ENCODE data around the gene CXCL17.

CXCL17 gene

GRCh38 chr19:42445948-42446347 lies 3.2 kb upstream of the CXCL17 start:
- Histone ChIP-seq H3K9me3 (ENCODE audit: control insufficient read depth in 5 of 5, low read length in 5 of 5) (no peaks in the 10 kb centered on the region), H3K27ac (ENCODE audit: low read depth, low read length) (no peak overlapping the region), H3K4me1 (ENCODE audit: control insufficient read depth in 5 of 5, insufficient read depth in 5 of 5, low read length in 5 of 5) (peaks cover 0 to 26% (median 19%) of the 10 kb centered on the region in 5 donors), H3K9ac (ENCODE audit: low read length in 5 of 5) (no peak overlapping the region), H3K27me3 (ENCODE audit: control insufficient read depth in 5 of 5, insufficient read depth in 4 of 5, low read length in 5 of 5) (no peaks in the 10 kb centered on the region), H3K36me3 (ENCODE audit: control insufficient read depth in 5 of 5, insufficient read depth in 5 of 5, low read length in 5 of 5) (no peaks in the 10 kb centered on the region), H3K4me3 (ENCODE audit: low read depth in 1 of 5, low read length in 5 of 5) (no peak overlapping the region)

GRCh38 chr19:42443944-42444398 lies 1.2 kb upstream of the CXCL17 start:
- Histone ChIP-seq H3K4me3 (ENCODE audit: low read depth in 1 of 5, low read length in 5 of 5) (no peak overlapping the region), H3K9me3 (ENCODE audit: control insufficient read depth in 5 of 5, low read length in 5 of 5) (no peaks in the 10 kb centered on the region), H3K4me1 (ENCODE audit: control insufficient read depth in 5 of 5, insufficient read depth in 5 of 5, low read length in 5 of 5) (peaks cover 0 to 17% (median 14%) of the 10 kb centered on the region in 5 donors), H3K9ac (ENCODE audit: low read length in 5 of 5) (no peak overlapping the region), H3K27ac (ENCODE audit: low read depth, low read length) (no peak overlapping the region), H3K27me3 (ENCODE audit: control insufficient read depth in 5 of 5, insufficient read depth in 4 of 5, low read length in 5 of 5) (no peaks in the 10 kb centered on the region), H3K36me3 (ENCODE audit: control insufficient read depth in 5 of 5, insufficient read depth in 5 of 5, low read length in 5 of 5) (no peaks in the 10 kb centered on the region)

- H3K27ac ChIP-seq (ENCODE audit: low read depth, low read length) = no peak overlapping the region
These were observed 1.7 kb downstream of the CXCL17 start for GRCh38 chr19:42441049-42441445.

GRCh38 chr19:42440357-42441048 lies 2.2 kb downstream of the CXCL17 start:
- Histone ChIP-seq H3K27ac (ENCODE audit: low read depth, low read length) (no peak overlapping the region), H3K9me3 (ENCODE audit: control insufficient read depth in 5 of 5, low read length in 5 of 5) (no peaks in the 10 kb centered on the region), H3K36me3 (ENCODE audit: control insufficient read depth in 5 of 5, insufficient read depth in 5 of 5, low read length in 5 of 5) (no peaks in the 10 kb centered on the region), H3K27me3 (ENCODE audit: control insufficient read depth in 5 of 5, insufficient read depth in 4 of 5, low read length in 5 of 5) (no peaks in the 10 kb centered on the region), H3K4me1 (ENCODE audit: control insufficient read depth in 5 of 5, insufficient read depth in 5 of 5, low read length in 5 of 5) (peaks cover 0 to 47% (median 42%) of the 10 kb centered on the region in 5 donors), H3K9ac (ENCODE audit: low read length in 5 of 5) (no peak overlapping the region), H3K4me3 (ENCODE audit: low read depth in 1 of 5, low read length in 5 of 5) (peak overlapping the region in 1 of 5 donors; percentile 11)

More at GRCh38 chr19:42441049-42441445, 1.7 kb downstream of the CXCL17 start:
- H3K36me3 ChIP-seq (ENCODE audit: control insufficient read depth in 5 of 5, insufficient read depth in 5 of 5, low read length in 5 of 5) = no peaks in the 10 kb centered on the region
- peaks cover 0 to 42% (median 37%) of the 10 kb centered on the region in 5 donors for H3K4me1 ChIP-seq (ENCODE audit: control insufficient read depth in 5 of 5, insufficient read depth in 5 of 5, low read length in 5 of 5)
- no peak overlapping the region for H3K4me3 ChIP-seq (ENCODE audit: low read depth in 1 of 5, low read length in 5 of 5)
- H3K27me3 ChIP-seq (ENCODE audit: control insufficient read depth in 5 of 5, insufficient read depth in 4 of 5, low read length in 5 of 5) = no peaks in the 10 kb centered on the region
- no peak overlapping the region for H3K9ac ChIP-seq (ENCODE audit: low read length in 5 of 5)
- H3K9me3 ChIP-seq (ENCODE audit: control insufficient read depth in 5 of 5, low read length in 5 of 5) = no peaks in the 10 kb centered on the region

- Histone ChIP-seq H3K9ac (ENCODE audit: low read length in 5 of 5) (peak overlapping the region in 3 of 5 donors; percentile 11 to 60 (median 52)), H3K27me3 (ENCODE audit: control insufficient read depth in 5 of 5, insufficient read depth in 4 of 5, low read length in 5 of 5) (no peaks in the 10 kb centered on the region), H3K9me3 (ENCODE audit: control insufficient read depth in 5 of 5, low read length in 5 of 5) (no peaks in the 10 kb centered on the region), H3K27ac (ENCODE audit: low read depth, low read length) (peak overlapping the region; percentile 94), H3K4me1 (ENCODE audit: control insufficient read depth in 5 of 5, insufficient read depth in 5 of 5, low read length in 5 of 5) (peaks cover 7 to 83% (median 70%) of the 10 kb centered on the region in 5 donors), H3K4me3 (ENCODE audit: low read depth in 1 of 5, low read length in 5 of 5) (no peak overlapping the region), H3K36me3 (ENCODE audit: control insufficient read depth in 5 of 5, insufficient read depth in 5 of 5, low read length in 5 of 5) (no peaks in the 10 kb centered on the region)
These were observed 6.7 kb downstream of the CXCL17 start for GRCh38 chr19:42436006-42436405.

- Histone ChIP-seq H3K27ac (ENCODE audit: low read depth, low read length) (peak overlapping the region; percentile 94), H3K4me1 (ENCODE audit: control insufficient read depth in 5 of 5, insufficient read depth in 5 of 5, low read length in 5 of 5) (peaks cover 7 to 77% (median 65%) of the 10 kb centered on the region in 5 donors), H3K27me3 (ENCODE audit: control insufficient read depth in 5 of 5, insufficient read depth in 4 of 5, low read length in 5 of 5) (no peaks in the 10 kb centered on the region), H3K36me3 (ENCODE audit: control insufficient read depth in 5 of 5, insufficient read depth in 5 of 5, low read length in 5 of 5) (no peaks in the 10 kb centered on the region), H3K4me3 (ENCODE audit: low read depth in 1 of 5, low read length in 5 of 5) (peak overlapping the region in 1 of 5 donors; percentile 44), H3K9me3 (ENCODE audit: control insufficient read depth in 5 of 5, low read length in 5 of 5) (no peaks in the 10 kb centered on the region), H3K9ac (ENCODE audit: low read length in 5 of 5) (peak overlapping the region in 2 of 5 donors; percentile 19 to 52)
These were observed 7.4 kb downstream of the CXCL17 start for GRCh38 chr19:42435316-42435715.

- H3K36me3 ChIP-seq (ENCODE audit: control insufficient read depth in 5 of 5, insufficient read depth in 5 of 5, low read length in 5 of 5) = no peaks in the 10 kb centered on the region
- peak overlapping the region in 4 of 5 donors; percentile 8 to 75 (median 42) for H3K9ac ChIP-seq (ENCODE audit: low read length in 5 of 5)
- H3K27me3 ChIP-seq (ENCODE audit: control insufficient read depth in 5 of 5, insufficient read depth in 4 of 5, low read length in 5 of 5) = no peaks in the 10 kb centered on the region
- peak overlapping the region; percentile 94 for H3K27ac ChIP-seq (ENCODE audit: low read depth, low read length)
- H3K9me3 ChIP-seq (ENCODE audit: control insufficient read depth in 5 of 5, low read length in 5 of 5) = no peaks in the 10 kb centered on the region
- peak overlapping the region in 4 of 5 donors; percentile 14 to 43 (median 20) for H3K4me3 ChIP-seq (ENCODE audit: low read depth in 1 of 5, low read length in 5 of 5)
- peaks cover 7 to 73% (median 69%) of the 10 kb centered on the region in 5 donors for H3K4me1 ChIP-seq (ENCODE audit: control insufficient read depth in 5 of 5, insufficient read depth in 5 of 5, low read length in 5 of 5)
These were observed 9.1 kb downstream of the CXCL17 start for GRCh38 chr19:42433503-42434260.

- Histone ChIP-seq H3K27me3 (ENCODE audit: control insufficient read depth in 5 of 5, insufficient read depth in 4 of 5, low read length in 5 of 5) (no peaks in the 10 kb centered on the region), H3K4me1 (ENCODE audit: control insufficient read depth in 5 of 5, insufficient read depth in 5 of 5, low read length in 5 of 5) (peaks cover 7 to 72% (median 68%) of the 10 kb centered on the region in 5 donors), H3K9ac (ENCODE audit: low read length in 5 of 5) (no peak overlapping the region), H3K9me3 (ENCODE audit: control insufficient read depth in 5 of 5, low read length in 5 of 5) (no peaks in the 10 kb centered on the region), H3K4me3 (ENCODE audit: low read depth in 1 of 5, low read length in 5 of 5) (no peak overlapping the region), H3K36me3 (ENCODE audit: control insufficient read depth in 5 of 5, insufficient read depth in 5 of 5, low read length in 5 of 5) (no peaks in the 10 kb centered on the region), H3K27ac (ENCODE audit: low read depth, low read length) (peak overlapping the region; percentile 94)
These were observed 11.3 kb downstream of the CXCL17 start for GRCh38 chr19:42431486-42431885.

- Histone ChIP-seq H3K9me3 (ENCODE audit: control insufficient read depth in 5 of 5, low read length in 5 of 5) (no peaks in the 10 kb centered on the region), H3K27me3 (ENCODE audit: control insufficient read depth in 5 of 5, insufficient read depth in 4 of 5, low read length in 5 of 5) (peaks cover 0 to 3% (median 0%) of the 10 kb centered on the region in 5 donors), H3K27ac (ENCODE audit: low read depth, low read length) (peak overlapping the region; percentile 70), H3K4me1 (ENCODE audit: control insufficient read depth in 5 of 5, insufficient read depth in 5 of 5, low read length in 5 of 5) (peaks cover 9 to 62% (median 57%) of the 10 kb centered on the region in 5 donors), H3K36me3 (ENCODE audit: control insufficient read depth in 5 of 5, insufficient read depth in 5 of 5, low read length in 5 of 5) (no peaks in the 10 kb centered on the region), H3K9ac (ENCODE audit: low read length in 5 of 5) (peak overlapping the region in 1 of 5 donors; percentile 56), H3K4me3 (ENCODE audit: low read depth in 1 of 5, low read length in 5 of 5) (no peak overlapping the region)
These were observed 14.1 kb downstream of the CXCL17 start for GRCh38 chr19:42428676-42429075.

- peaks cover 0 to 3% (median 0%) of the 10 kb centered on the region in 5 donors for H3K27me3 ChIP-seq (ENCODE audit: control insufficient read depth in 5 of 5, insufficient read depth in 4 of 5, low read length in 5 of 5)
- H3K36me3 ChIP-seq (ENCODE audit: control insufficient read depth in 5 of 5, insufficient read depth in 5 of 5, low read length in 5 of 5) = no peaks in the 10 kb centered on the region
- H3K4me3 ChIP-seq (ENCODE audit: low read depth in 1 of 5, low read length in 5 of 5) = peak within 1 kb of the TSS in 4 of 5 donors; percentile 50 to 88 (median 78)
- peaks cover 4 to 62% (median 57%) of the 10 kb centered on the region in 5 donors for H3K4me1 ChIP-seq (ENCODE audit: control insufficient read depth in 5 of 5, insufficient read depth in 5 of 5, low read length in 5 of 5)
- H3K9ac ChIP-seq (ENCODE audit: low read length in 5 of 5) = peak within 1 kb of the TSS in 2 of 5 donors; percentile 47 to 75
- H3K27ac ChIP-seq (ENCODE audit: low read depth, low read length) = peak within 1 kb of the TSS; percentile 70
- H3K9me3 ChIP-seq (ENCODE audit: control insufficient read depth in 5 of 5, low read length in 5 of 5) = no peaks in the 10 kb centered on the region
These were observed 15.4 kb downstream of the CXCL17 start, which contains the start of gene LIPE for GRCh38 chr19:42427313-42427712. TSS of gene LIPE (minus strand) at chr19:42427388. CDS start at chr19:42427149, 239 bp downstream.

Measured in subcutaneous abdominal adipose tissue (tissue), 5 donors.